AG09309 (cell line): ENCODE data around the gene UROS.

Source experiments
- DNase-seq: peaks from one replicate; pipeline ENCODE4 v3.0.0-alpha.2; 2010; ENCODE audit warnings: low read depth
- H3K4me3 ChIP-seq: 2 replicates; pipeline ENCODE4 v1.5.1; 2011; ENCODE audit warnings: mild to moderate bottlenecking, low read depth, low read length, moderate library complexity; ENCODE audit not compliant: control insufficient read depth
- TF ChIP-seq, protein P1 (sequence below): IDR thresholded peaks from 2 replicates; pipeline ENCODE4 v1.5.1; 2011; ENCODE audit warnings: mild to moderate bottlenecking, low read depth, low read length, inconsistent platforms; ENCODE audit not compliant: insufficient read depth, control insufficient read depth; ENCODE audit errors: missing control alignments

Gene UROS

DNA sequence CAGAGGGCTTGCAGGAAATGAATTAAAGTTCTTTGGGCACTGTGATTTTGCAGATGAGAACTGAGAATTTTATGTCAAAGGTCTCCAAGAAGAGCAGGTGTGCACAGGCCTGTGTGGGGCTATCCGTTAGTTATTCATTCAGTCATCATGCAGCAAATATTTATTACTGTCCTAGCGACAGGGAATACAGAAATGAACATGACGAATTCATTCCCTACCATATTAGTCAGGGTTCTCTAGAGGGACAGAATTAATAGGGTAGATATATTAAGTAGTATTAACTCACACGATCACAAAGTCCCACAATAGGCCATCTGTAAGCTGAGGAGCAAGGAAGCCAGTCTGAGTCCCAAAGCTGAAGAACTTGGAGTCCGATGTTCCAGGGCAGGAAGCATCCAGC lies 44.5 kb downstream of the UROS start:
- TF ChIP-seq, protein P1, sequence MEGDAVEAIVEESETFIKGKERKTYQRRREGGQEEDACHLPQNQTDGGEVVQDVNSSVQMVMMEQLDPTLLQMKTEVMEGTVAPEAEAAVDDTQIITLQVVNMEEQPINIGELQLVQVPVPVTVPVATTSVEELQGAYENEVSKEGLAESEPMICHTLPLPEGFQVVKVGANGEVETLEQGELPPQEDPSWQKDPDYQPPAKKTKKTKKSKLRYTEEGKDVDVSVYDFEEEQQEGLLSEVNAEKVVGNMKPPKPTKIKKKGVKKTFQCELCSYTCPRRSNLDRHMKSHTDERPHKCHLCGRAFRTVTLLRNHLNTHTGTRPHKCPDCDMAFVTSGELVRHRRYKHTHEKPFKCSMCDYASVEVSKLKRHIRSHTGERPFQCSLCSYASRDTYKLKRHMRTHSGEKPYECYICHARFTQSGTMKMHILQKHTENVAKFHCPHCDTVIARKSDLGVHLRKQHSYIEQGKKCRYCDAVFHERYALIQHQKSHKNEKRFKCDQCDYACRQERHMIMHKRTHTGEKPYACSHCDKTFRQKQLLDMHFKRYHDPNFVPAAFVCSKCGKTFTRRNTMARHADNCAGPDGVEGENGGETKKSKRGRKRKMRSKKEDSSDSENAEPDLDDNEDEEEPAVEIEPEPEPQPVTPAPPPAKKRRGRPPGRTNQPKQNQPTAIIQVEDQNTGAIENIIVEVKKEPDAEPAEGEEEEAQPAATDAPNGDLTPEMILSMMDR, result no peak
- H3K4me3 ChIP-seq, result no peak overlapping the region
- no peak for DNase-seq

GRCh38 chr10:125777806-125778205 lies 45.3 kb downstream of the UROS start:
- no peak overlapping the region for H3K4me3 ChIP-seq
- TF ChIP-seq, protein P1, result no peak
- no peak for DNase-seq

- TF ChIP-seq, protein P1, result no peak
- no peak within 1 kb of the TSS for H3K4me3 ChIP-seq
- DNase-seq, result no peak
These were observed 47.5 kb downstream of the UROS start, which contains the start of gene MMP21 for GRCh38 chr10:125775491-125776106. TSS of gene MMP21 (minus strand) at chr10:125775821. CDS start at chr10:125775821, 0 bp downstream.

- no peak for DNase-seq
- TF ChIP-seq, protein P1, result no peak
- H3K4me3 ChIP-seq, result no peak overlapping the region
These were observed 48.4 kb downstream of the UROS start for GRCh38 chr10:125774581-125775191.

GRCh38 chr10:125773687-125774543 lies 49.1 kb downstream of the UROS start:
- no peak overlapping the region for H3K4me3 ChIP-seq
- TF ChIP-seq, protein P1, result no peak
- no peak for DNase-seq

DNA sequence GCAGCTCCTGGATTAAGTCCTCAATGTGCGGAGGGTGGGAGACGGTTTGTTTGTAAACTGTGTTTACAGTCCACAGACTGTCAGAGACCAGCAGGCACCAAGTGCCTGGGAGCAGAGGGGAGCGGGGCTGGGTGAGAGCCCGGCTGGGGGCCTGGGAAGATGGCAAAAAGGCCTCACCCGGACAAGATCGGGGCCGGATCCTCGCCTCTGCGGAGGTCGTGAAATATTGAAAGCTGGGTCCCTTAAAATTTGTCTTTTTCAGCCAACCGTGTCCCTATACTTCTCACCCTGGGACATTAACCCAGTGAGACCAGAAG lies 50.2 kb downstream of the UROS start:
- H3K4me3 ChIP-seq, result no peak overlapping the region
- TF ChIP-seq, protein P1, result no peak
- DNase-seq, result no peak
